K562 (cell line): ENCODE measurements around the gene SLC2A4RG. TPM values are rescaled to one million over a fixed set of nuclear protein-coding genes. Genes with fewer than 3 reads are reported as not detected.

Source experiments
- BCL6 ChIP-seq: fragments of 250-450 bp; sonication (Bioruptor Pico); IDR thresholded peaks from 2 replicates; pipeline ENCODE4 v1.4.0; 2020
- ERF ChIP-seq: fragments of 450-650 bp; formaldehyde crosslinking; IDR thresholded peaks from 2 replicates; pipeline ENCODE4 v1.4.0; 2020; ENCODE audit warnings: mild to moderate bottlenecking, mixed read lengths
- FIP1L1 ChIP-seq: fragments of 200-400 bp; formaldehyde crosslinking; IDR thresholded peaks from 2 replicates; pipeline ENCODE4 v1.6.1; 2018; ENCODE audit warnings: mild to moderate bottlenecking, low read depth, low read length; ENCODE audit not compliant: poor library complexity, severe bottlenecking
- GABPA ChIP-seq: fragments of 200-800 bp; sonication (Bioruptor generic); conservative IDR thresholded peaks from 2 replicates; pipeline ENCODE4 v1.6.1; 2016; ENCODE audit warnings: low read depth, missing genetic modification characterization, missing compliant biosample characterization
- HDAC1 ChIP-seq, 2 experiments: fragments of 450-650 bp; IDR thresholded peaks; 2 replicates each; pipeline ENCODE4 v1.6.1; 2016 to 2017; ENCODE audit warnings: inconsistent platforms in 1 of 2, mild to moderate bottlenecking in 1 of 2, moderate library complexity in 1 of 2
- MEF2D ChIP-seq: conservative IDR thresholded peaks from 2 replicates; pipeline ENCODE4 v1.6.1; 2016; ENCODE audit warnings: low read depth, missing genetic modification characterization, missing compliant biosample characterization
- SMARCC2 ChIP-seq: fragments of 450-650 bp; IDR thresholded peaks from 2 replicates; pipeline ENCODE4 v1.6.1; 2017; ENCODE audit warnings: antibody characterized with exemption, moderate library complexity, mild to moderate bottlenecking, low read depth
- STAT5B ChIP-seq: fragments of 250-450 bp; sonication (Bioruptor Pico); IDR thresholded peaks from 2 replicates; pipeline ENCODE4 v1.8.0; 2021; ENCODE audit warnings: mild to moderate bottlenecking, inconsistent platforms
- TEAD2 ChIP-seq: fragments of 450-650 bp; IDR thresholded peaks from 2 replicates; pipeline ENCODE4 v1.6.1; 2016; ENCODE audit warnings: missing genetic modification characterization, control low read depth, missing compliant biosample characterization
- ZFP1 ChIP-seq: fragments of 450-650 bp; formaldehyde crosslinking; IDR thresholded peaks from 2 replicates; pipeline ENCODE4 v1.4.0; 2020; ENCODE audit warnings: mild to moderate bottlenecking, mixed read lengths
- ZNF445 ChIP-seq: fragments of 250-450 bp; sonication (Bioruptor Pico); IDR thresholded peaks from 2 replicates; pipeline ENCODE4 v1.4.0; 2020; ENCODE audit warnings: low read depth, mild to moderate bottlenecking, moderate library complexity
- ZZZ3 ChIP-seq: fragments of 450-650 bp; IDR thresholded peaks from 2 replicates; pipeline ENCODE4 v1.6.1; 2016; ENCODE audit warnings: antibody characterized with exemption, mild to moderate bottlenecking, moderate library complexity
- polyA plus RNA-seq, 8 experiments: library from polyadenylated mRNA; depleted of rRNA in 4 of 8; stranded (reverse) in 5 of 8; unstranded in 3 of 8; fragments of >200 nt; fragmentation: Nextera tagmentation in 2 of 8; fragmentation: Illumina TruSeq in 1 of 8; extraction: Ambion mirVana in 2 of 8; extraction: Trizol in 1 of 8; gene quantifications; 2 replicates each; pipeline versions ENCODE4 v1.2.1 to v1.2.3, GENCODE V29; 2011 to 2014; ENCODE audit warnings: inconsistent platforms in 1 of 8, missing spikeins in 1 of 8
- total RNA-seq, 7 experiments: library from RNA; depleted of rRNA in 6 of 7; stranded (reverse); fragments of >200 nt in 6 of 7; fragmentation: Illumina TruSeq in 2 of 7; extraction: Trizol in 2 of 7; gene quantifications; 2 replicates each; pipeline versions ENCODE4 v1.2.1 to v1.2.3, GENCODE V29; 2011 to 2021; ENCODE audit warnings: low replicate concordance in 1 of 7
- TF ChIP-seq, protein P1 (sequence below): fragments of 450-650 bp; formaldehyde crosslinking; IDR thresholded peaks from 2 replicates; pipeline ENCODE4 v1.4.0; 2022; ENCODE audit warnings: missing genetic modification characterization
- TF ChIP-seq, protein P2 (sequence below): fragments of 450-650 bp; formaldehyde crosslinking; IDR thresholded peaks from 2 replicates; pipeline ENCODE4 v1.4.0; 2020; ENCODE audit warnings: mild to moderate bottlenecking, moderate library complexity
- TF ChIP-seq, protein P3 (sequence below): sonication (generic); formaldehyde crosslinking; IDR thresholded peaks from 2 replicates; pipeline ENCODE4 v1.8.0; 2022; ENCODE audit warnings: mild to moderate bottlenecking, missing genetic modification reagents
- TF ChIP-seq, protein P4 (sequence below): fragments of 200-400 bp; formaldehyde crosslinking; IDR thresholded peaks from 2 replicates; pipeline ENCODE4 v1.6.1; 2017; ENCODE audit warnings: mild to moderate bottlenecking, low read depth, low read length, moderate library complexity
- TF ChIP-seq, protein P5 (sequence below): sonication (generic); IDR thresholded peaks from 2 replicates; pipeline ENCODE4 v1.6.1; 2016

SLC2A4RG gene
- total and polyA plus RNA-seq, 9 of the 15 experiments (the other 6 are each of a cell fraction or from before 2014, with no cell fraction given) = 0.34 to 97.3 (median 26.5) TPM

DNA sequence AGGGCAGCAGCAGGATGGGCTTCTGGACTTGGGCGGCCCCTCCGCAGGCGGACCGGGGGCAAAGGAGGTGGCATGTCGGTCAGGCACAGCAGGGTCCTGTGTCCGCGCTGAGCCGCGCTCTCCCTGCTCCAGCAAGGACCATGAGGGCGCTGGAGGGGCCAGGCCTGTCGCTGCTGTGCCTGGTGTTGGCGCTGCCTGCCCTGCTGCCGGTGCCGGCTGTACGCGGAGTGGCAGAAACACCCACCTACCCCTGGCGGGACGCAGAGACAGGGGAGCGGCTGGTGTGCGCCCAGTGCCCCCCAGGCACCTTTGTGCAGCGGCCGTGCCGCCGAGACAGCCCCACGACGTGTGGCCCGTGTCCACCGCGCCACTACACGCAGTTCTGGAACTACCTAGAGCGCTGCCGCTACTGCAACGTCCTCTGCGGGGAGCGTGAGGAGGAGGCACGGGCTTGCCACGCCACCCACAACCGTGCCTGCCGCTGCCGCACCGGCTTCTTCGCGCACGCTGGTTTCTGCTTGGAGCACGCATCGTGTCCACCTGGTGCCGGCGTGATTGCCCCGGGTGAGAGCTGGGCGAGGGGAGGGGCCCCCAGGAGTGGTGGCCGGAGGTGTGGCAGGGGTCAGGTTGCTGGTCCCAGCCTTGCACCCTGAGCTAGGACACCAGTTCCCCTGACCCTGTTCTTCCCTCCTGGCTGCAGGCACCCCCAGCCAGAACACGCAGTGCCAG lies 42.8 kb upstream of the SLC2A4RG start, which contains the start of gene TNFRSF6B (continued):
- TF ChIP-seq FIP1L1 (peak; percentile 66), GABPA (tag) (no peak), HDAC1 (IDR thresholded peaks at IDR 0.05) (no peak), STAT5B (CRISPR knock-in tag) (no peak), BCL6 (CRISPR knock-in tag) (no peak), ERF (no peak), ZZZ3 (no peak), MEF2D (tag) (no peak), SMARCC2 (no peak), TEAD2 (tag) (no peak), ZFP1 (CRISPR knock-in tag) (no peak), ZNF445 (CRISPR knock-in tag) (no peak)
- TF ChIP-seq, protein P1, sequence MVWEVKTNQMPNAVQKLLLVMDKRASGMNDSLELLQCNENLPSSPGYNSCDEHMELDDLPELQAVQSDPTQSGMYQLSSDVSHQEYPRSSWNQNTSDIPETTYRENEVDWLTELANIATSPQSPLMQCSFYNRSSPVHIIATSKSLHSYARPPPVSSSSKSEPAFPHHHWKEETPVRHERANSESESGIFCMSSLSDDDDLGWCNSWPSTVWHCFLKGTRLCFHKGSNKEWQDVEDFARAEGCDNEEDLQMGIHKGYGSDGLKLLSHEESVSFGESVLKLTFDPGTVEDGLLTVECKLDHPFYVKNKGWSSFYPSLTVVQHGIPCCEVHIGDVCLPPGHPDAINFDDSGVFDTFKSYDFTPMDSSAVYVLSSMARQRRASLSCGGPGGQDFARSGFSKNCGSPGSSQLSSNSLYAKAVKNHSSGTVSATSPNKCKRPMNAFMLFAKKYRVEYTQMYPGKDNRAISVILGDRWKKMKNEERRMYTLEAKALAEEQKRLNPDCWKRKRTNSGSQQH (CRISPR knock-in tag) = no peak
- TF ChIP-seq, protein P2, sequence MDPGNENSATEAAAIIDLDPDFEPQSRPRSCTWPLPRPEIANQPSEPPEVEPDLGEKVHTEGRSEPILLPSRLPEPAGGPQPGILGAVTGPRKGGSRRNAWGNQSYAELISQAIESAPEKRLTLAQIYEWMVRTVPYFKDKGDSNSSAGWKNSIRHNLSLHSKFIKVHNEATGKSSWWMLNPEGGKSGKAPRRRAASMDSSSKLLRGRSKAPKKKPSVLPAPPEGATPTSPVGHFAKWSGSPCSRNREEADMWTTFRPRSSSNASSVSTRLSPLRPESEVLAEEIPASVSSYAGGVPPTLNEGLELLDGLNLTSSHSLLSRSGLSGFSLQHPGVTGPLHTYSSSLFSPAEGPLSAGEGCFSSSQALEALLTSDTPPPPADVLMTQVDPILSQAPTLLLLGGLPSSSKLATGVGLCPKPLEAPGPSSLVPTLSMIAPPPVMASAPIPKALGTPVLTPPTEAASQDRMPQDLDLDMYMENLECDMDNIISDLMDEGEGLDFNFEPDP (CRISPR knock-in tag) = no peak
- TF ChIP-seq, protein P3, sequence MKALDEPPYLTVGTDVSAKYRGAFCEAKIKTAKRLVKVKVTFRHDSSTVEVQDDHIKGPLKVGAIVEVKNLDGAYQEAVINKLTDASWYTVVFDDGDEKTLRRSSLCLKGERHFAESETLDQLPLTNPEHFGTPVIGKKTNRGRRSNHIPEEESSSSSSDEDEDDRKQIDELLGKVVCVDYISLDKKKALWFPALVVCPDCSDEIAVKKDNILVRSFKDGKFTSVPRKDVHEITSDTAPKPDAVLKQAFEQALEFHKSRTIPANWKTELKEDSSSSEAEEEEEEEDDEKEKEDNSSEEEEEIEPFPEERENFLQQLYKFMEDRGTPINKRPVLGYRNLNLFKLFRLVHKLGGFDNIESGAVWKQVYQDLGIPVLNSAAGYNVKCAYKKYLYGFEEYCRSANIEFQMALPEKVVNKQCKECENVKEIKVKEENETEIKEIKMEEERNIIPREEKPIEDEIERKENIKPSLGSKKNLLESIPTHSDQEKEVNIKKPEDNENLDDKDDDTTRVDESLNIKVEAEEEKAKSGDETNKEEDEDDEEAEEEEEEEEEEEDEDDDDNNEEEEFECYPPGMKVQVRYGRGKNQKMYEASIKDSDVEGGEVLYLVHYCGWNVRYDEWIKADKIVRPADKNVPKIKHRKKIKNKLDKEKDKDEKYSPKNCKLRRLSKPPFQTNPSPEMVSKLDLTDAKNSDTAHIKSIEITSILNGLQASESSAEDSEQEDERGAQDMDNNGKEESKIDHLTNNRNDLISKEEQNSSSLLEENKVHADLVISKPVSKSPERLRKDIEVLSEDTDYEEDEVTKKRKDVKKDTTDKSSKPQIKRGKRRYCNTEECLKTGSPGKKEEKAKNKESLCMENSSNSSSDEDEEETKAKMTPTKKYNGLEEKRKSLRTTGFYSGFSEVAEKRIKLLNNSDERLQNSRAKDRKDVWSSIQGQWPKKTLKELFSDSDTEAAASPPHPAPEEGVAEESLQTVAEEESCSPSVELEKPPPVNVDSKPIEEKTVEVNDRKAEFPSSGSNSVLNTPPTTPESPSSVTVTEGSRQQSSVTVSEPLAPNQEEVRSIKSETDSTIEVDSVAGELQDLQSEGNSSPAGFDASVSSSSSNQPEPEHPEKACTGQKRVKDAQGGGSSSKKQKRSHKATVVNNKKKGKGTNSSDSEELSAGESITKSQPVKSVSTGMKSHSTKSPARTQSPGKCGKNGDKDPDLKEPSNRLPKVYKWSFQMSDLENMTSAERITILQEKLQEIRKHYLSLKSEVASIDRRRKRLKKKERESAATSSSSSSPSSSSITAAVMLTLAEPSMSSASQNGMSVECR = no peak
- TF ChIP-seq, protein P4, sequence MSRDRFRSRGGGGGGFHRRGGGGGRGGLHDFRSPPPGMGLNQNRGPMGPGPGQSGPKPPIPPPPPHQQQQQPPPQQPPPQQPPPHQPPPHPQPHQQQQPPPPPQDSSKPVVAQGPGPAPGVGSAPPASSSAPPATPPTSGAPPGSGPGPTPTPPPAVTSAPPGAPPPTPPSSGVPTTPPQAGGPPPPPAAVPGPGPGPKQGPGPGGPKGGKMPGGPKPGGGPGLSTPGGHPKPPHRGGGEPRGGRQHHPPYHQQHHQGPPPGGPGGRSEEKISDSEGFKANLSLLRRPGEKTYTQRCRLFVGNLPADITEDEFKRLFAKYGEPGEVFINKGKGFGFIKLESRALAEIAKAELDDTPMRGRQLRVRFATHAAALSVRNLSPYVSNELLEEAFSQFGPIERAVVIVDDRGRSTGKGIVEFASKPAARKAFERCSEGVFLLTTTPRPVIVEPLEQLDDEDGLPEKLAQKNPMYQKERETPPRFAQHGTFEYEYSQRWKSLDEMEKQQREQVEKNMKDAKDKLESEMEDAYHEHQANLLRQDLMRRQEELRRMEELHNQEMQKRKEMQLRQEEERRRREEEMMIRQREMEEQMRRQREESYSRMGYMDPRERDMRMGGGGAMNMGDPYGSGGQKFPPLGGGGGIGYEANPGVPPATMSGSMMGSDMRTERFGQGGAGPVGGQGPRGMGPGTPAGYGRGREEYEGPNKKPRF = peak; percentile 43; the same call in 1 of the 2 replicates
- TF ChIP-seq, protein P5, sequence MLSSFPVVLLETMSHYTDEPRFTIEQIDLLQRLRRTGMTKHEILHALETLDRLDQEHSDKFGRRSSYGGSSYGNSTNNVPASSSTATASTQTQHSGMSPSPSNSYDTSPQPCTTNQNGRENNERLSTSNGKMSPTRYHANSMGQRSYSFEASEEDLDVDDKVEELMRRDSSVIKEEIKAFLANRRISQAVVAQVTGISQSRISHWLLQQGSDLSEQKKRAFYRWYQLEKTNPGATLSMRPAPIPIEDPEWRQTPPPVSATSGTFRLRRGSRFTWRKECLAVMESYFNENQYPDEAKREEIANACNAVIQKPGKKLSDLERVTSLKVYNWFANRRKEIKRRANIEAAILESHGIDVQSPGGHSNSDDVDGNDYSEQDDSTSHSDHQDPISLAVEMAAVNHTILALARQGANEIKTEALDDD = no peak
